HCT116 (cell line): Measurements from ENCODE around the gene PNN. TPM values are rescaled to one million over a fixed set of nuclear protein-coding genes. Genes with fewer than 3 reads are reported as not detected.
"Not testable (repeated sequence)": the region's sequence is repeated elsewhere in the genome, so short reads cannot be mapped to it uniquely, and the experiment has no call there.

Experiments
- ATAC-seq: fragments of 200-7000 bp; cut with Tn5 transposase; 2 replicates; pipeline ENCODE4 v1.9.1; 2020; ENCODE audit warnings: mild to moderate bottlenecking, moderate library complexity
- BruUV-seq: library from RNA; stranded (reverse); fragments of 400-500 nt; replicated peaks from 2 replicates; lab custom pipeline; 2021; lab: Mats Ljungman, UMichigan
- CTCF ChIA-PET: fragments of 300-600 bp; sonication (Branson Sonifier 250); formaldehyde crosslinking; loops from one replicate; lab custom pipeline; 2021; ENCODE audit warnings: antibody characterized with exemption; lab: Charles Lee
- POLR2A ChIA-PET: fragments of 300-600, 350-600 bp; sonication (Branson Sonifier 250); formaldehyde crosslinking; loops from one replicate; lab custom pipeline; 2021; ENCODE audit warnings: antibody characterized with exemption; lab: Charles Lee
- RAD21 ChIA-PET, 2 experiments: fragments of 300-600 bp; sonication (Branson Sonifier 250); formaldehyde crosslinking; loops; one replicate each; lab custom pipeline; 2023; ENCODE audit warnings: low total read pairs in 2 of 2; ENCODE audit not compliant: uncharacterized antibody in 2 of 2, unreplicated experiment in 2 of 2, low non-redundant PET in 1 of 2; lab: Charles Lee
- DNase-seq: peaks from one replicate; pipeline ENCODE4 v3.0.0-alpha.2; 2010; ENCODE audit warnings: low read depth, low spot score
- H2AFZ ChIP-seq: fragments of 200-600 bp; shearing (Covaris generic), sonication (generic); 2 replicates; pipeline ENCODE4 v1.6.1; 2017; ENCODE audit warnings: low read depth, mixed run types, mixed read lengths, antibody characterized with exemption, low read length; ENCODE audit not compliant: poor library complexity, severe bottlenecking
- H3K27ac ChIP-seq: 2 replicates; pipeline ENCODE4 v1.5.1; 2012; ENCODE audit warnings: low read depth, low read length
- H3K27me3 ChIP-seq: fragments of 200-600 bp; sonication (generic); 2 replicates; pipeline ENCODE4 v1.6.1; 2016; ENCODE audit warnings: mixed run types, low read length, mixed read lengths; ENCODE audit not compliant: insufficient read depth
- H3K36me3 ChIP-seq, 2 experiments: fragments of 200-500 bp in 1 of 2; fragments of 200-600 bp in 1 of 2; sonication (Bioruptor generic) in 1 of 2; sonication (generic) in 1 of 2; 2 replicates each; pipeline versions ENCODE4 v1.5.1 to v1.6.1; 2014 to 2016; ENCODE audit warnings: low read length in 2 of 2, inconsistent platforms in 1 of 2, mixed read lengths in 1 of 2, mixed run types in 1 of 2; ENCODE audit not compliant: insufficient read depth in 2 of 2, control insufficient read depth in 1 of 2
- H3K4me1 ChIP-seq, 2 experiments: fragments of 200-600 bp in 1 of 2; sonication (generic) in 1 of 2; 2 replicates each; pipeline versions ENCODE4 v1.5.1 to v1.6.1; 2012 to 2017; ENCODE audit warnings: low read length in 2 of 2, inconsistent platforms in 1 of 2, mild to moderate bottlenecking in 1 of 2, mixed read lengths in 1 of 2, mixed run types in 1 of 2, moderate library complexity in 1 of 2; ENCODE audit not compliant: insufficient read depth in 2 of 2, control insufficient read depth in 1 of 2
- H3K4me2 ChIP-seq: fragments of 200-600 bp; sonication (generic); 2 replicates; pipeline ENCODE4 v1.6.1; 2017; ENCODE audit warnings: mixed run types, low read length, mixed read lengths
- H3K4me3 ChIP-seq, 2 experiments: fragments of 200-600 bp in 1 of 2; sonication (generic) in 1 of 2; replicated peaks in 1 of 2; 2 replicates each; pipeline ENCODE4 v1.5.1; 2011 to 2016; ENCODE audit warnings: low read length in 2 of 2, control low read depth in 1 of 2, low read depth in 1 of 2, mild to moderate bottlenecking in 1 of 2, mixed read lengths in 1 of 2, mixed run types in 1 of 2
- H3K79me2 ChIP-seq: fragments of 200-600 bp; sonication (generic); 2 replicates; pipeline ENCODE4 v1.6.1; 2017; ENCODE audit warnings: mild to moderate bottlenecking, mixed run types, low read length, moderate library complexity, mixed read lengths; ENCODE audit not compliant: insufficient read depth
- H3K9ac ChIP-seq: fragments of 200-600 bp; sonication (generic); 2 replicates; pipeline ENCODE4 v1.6.1; 2016; ENCODE audit warnings: low read length, mixed read lengths
- H3K9me2 ChIP-seq: fragments of 200-600 bp; sonication (generic), shearing (Covaris generic); 2 replicates; pipeline ENCODE4 v1.6.1; 2017; ENCODE audit warnings: mixed run types, mild to moderate bottlenecking, moderate library complexity; ENCODE audit not compliant: insufficient read depth
- H3K9me3 ChIP-seq, 2 experiments: fragments of 200-500 bp in 1 of 2; fragments of 200-600 bp in 1 of 2; sonication (Bioruptor generic) in 1 of 2; sonication (generic) in 1 of 2; 2 replicates each; pipeline ENCODE4 v1.6.1; 2014 to 2017; ENCODE audit warnings: low read length in 2 of 2, mixed read lengths in 2 of 2, inconsistent platforms in 1 of 2, low read depth in 1 of 2, mild to moderate bottlenecking in 1 of 2, mixed run types in 1 of 2, moderate library complexity in 1 of 2; ENCODE audit not compliant: control insufficient read depth in 1 of 2, insufficient read depth in 1 of 2
- H4K20me1 ChIP-seq: fragments of 200-600 bp; sonication (generic), shearing (Covaris generic); 2 replicates; pipeline ENCODE4 v1.6.1; 2017; ENCODE audit warnings: mixed run types, mild to moderate bottlenecking, moderate library complexity; ENCODE audit not compliant: insufficient read depth
- YY1 ChIP-seq: IDR thresholded peaks from 2 replicates; pipeline ENCODE4 v1.6.1; 2011; ENCODE audit warnings: low read length, low read depth, moderate library complexity, mild to moderate bottlenecking; ENCODE audit not compliant: insufficient replicate concordance; ENCODE audit errors: extremely low read depth
- intact Hi-C: fragments of 100-400 bp; cut with micrococcal nuclease; formaldehyde crosslinking; loops from 2 replicates; pipeline ENCODE4 v1.10.0; 2022
- total RNA-seq: library from RNA; stranded (reverse); gene quantifications from one replicate; pipeline ENCODE4 v1.2.1, GENCODE V29; 2021; ENCODE audit not compliant: unreplicated experiment
- TF ChIP-seq, protein P1 (sequence below): IDR thresholded peaks from 2 replicates; pipeline ENCODE4 v1.6.1; 2012

The PNN gene
- total RNA-seq, 1 experiment from 2014 or later, result 97.9 TPM

DNA sequence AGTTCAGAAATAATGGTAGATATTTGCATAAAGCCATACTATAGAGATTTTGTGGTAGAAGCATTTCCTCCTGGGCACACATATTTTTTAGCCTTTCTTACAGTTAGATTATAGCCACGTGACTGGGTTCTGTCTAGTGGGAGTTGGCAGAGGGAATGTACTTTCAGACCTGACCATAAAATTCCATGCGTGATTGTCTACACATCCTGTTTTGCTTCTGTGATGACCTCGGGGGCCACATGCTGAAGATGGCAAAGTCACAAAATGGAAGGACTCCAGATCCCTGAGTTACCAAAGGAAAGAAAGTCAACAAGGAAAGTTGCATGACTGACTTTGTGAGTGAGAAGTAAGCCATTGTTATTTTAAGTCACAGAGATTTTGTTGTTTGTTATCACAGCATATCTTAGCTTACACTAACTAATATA is 44.0 kb downstream of the PNN start:
- peak overlapping the region; percentile 78 for H3K4me2 ChIP-seq
- ATAC-seq (peak; percentile 35), DNase-seq (peak; percentile 32)
- peaks cover 29 to 57% of the 10 kb centered on the region in 2 experiments for H3K4me1 ChIP-seq
- no TSS peak for BruUV-seq
- no peaks in the 10 kb centered on the region for H3K79me2 ChIP-seq
- peak overlapping the region; percentile 80 for H3K27ac ChIP-seq
- peak overlapping the region; percentile 91 for H2AFZ ChIP-seq
- H3K36me3 ChIP-seq, result no peaks in the 10 kb centered on the region
- POLR2A ChIA-PET, result interaction anchor here (0.9 to 1.6 kb wide), 3 partner anchors 28 to 49 kb away, joined by 3 to 7 read pairs (median 3); partner anchors contain the start of gene TRAPPC6B
- no peaks in the 10 kb centered on the region for H3K27me3 ChIP-seq
- no peaks in the 10 kb centered on the region for H4K20me1 ChIP-seq
- CTCF ChIA-PET, result no interaction called here
- no peak for TF ChIP-seq YY1
- TF ChIP-seq, protein P1, sequence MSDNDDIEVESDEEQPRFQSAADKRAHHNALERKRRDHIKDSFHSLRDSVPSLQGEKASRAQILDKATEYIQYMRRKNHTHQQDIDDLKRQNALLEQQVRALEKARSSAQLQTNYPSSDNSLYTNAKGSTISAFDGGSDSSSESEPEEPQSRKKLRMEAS, result 0 out of 2 replicates have a peak, but pooled peaks have one; percentile 33
- RAD21 ChIA-PET, result no interaction called here
- intact Hi-C loops, result loop anchor here (2.0 to 5.0 kb wide), 2 partner anchors 44 to 48 kb away; partner anchors contain the start of gene PNN
- H3K9me2 ChIP-seq, result no peaks in the 10 kb centered on the region
- H3K9me3 ChIP-seq, result no peaks in the 10 kb centered on the region
- H3K9ac ChIP-seq, result peak overlapping the region; percentile 65
- H3K4me3 ChIP-seq, result peak overlapping the region in 1 of 2 experiments; percentile 22; a peak in 2 of 4 replicates

DNA sequence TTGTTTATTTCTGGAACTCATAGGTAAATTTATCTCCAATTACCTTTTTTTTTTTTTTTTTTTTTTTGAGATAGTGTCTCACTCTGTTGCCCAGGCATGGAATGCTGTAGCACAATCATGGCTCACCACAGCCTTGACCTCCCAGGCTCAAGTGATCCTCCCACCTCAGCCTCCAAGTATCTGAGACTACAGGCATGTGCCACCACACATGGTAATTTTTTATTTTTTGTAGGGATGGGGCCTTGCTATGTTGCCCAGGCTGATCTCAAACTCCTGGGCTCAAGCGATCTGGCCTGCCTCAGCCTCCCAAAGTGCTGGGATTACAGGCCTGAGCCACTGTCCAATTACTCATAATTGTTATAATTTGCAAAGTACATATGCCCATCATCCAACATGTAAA is 45.4 kb downstream of the PNN start:
- RAD21 ChIA-PET, POLR2A ChIA-PET, H3K4me2 ChIP-seq, BruUV-seq, ATAC-seq, DNase-seq, H3K4me3 ChIP-seq, CTCF ChIA-PET, H3K9me3 ChIP-seq, H3K79me2 ChIP-seq, H3K27me3 ChIP-seq, H3K36me3 ChIP-seq, H3K9me2 ChIP-seq, H3K9ac ChIP-seq, H3K27ac ChIP-seq, H4K20me1 ChIP-seq: not testable (repeated sequence)
- Histone ChIP-seq H2AFZ (peak overlapping the region; percentile 91), H3K4me1 (peaks cover 29 to 57% of the 10 kb centered on the region in 2 experiments)
- intact Hi-C loops, result loop anchor here (5.0 kb wide), 1 partner anchor 113 kb away; no protein-coding TSS in a partner anchor
